Spinal cord (tissue), 10 donors: Measurements from ENCODE around the gene EPHB1. TPM values are rescaled to one million over a fixed set of nuclear protein-coding genes. Genes with fewer than 3 reads are reported as not detected.
A peak's percentile ranks its signal among the peaks of the same experiment; 100 is the strongest.

Experiments
- DNase-seq, 6 donors: peaks; one replicate each; pipeline versions ENCODE4 v3.0.0 to v3.0.0-alpha.2; 2013 to 2015; ENCODE audit warnings: low spot score in 6 of 6, low read depth in 4 of 6
- H3K27ac ChIP-seq: one replicate; pipeline ENCODE4 v1.5.1; 2013; ENCODE audit warnings: low read depth, low read length, control low read depth
- H3K27me3 ChIP-seq: one replicate; pipeline ENCODE4 v1.6.1; 2013; ENCODE audit warnings: low read length; ENCODE audit not compliant: control insufficient read depth, insufficient read depth
- H3K36me3 ChIP-seq: one replicate; pipeline ENCODE4 v1.6.1; 2013; ENCODE audit warnings: low read length; ENCODE audit not compliant: control insufficient read depth, insufficient read depth
- H3K4me1 ChIP-seq: one replicate; pipeline ENCODE4 v1.6.1; 2013; ENCODE audit warnings: low read length; ENCODE audit not compliant: control insufficient read depth, insufficient read depth
- H3K4me3 ChIP-seq: one replicate; pipeline ENCODE4 v1.5.1; 2013; ENCODE audit warnings: low read depth, low read length, control low read depth
- H3K9me3 ChIP-seq: one replicate; pipeline ENCODE4 v1.6.1; 2013; ENCODE audit warnings: low read length; ENCODE audit not compliant: control insufficient read depth, insufficient read depth
- WGBS: methylation state at CpG from one replicate; pipeline ENCODE4 v1.1.5; 2013; ENCODE audit warnings: missing lambda C conversion rate; ENCODE audit not compliant: insufficient coverage; 5-methylcytosine and 5-hydroxymethylcytosine counted together
- polyA plus RNA-seq, 2 donors: library from polyadenylated mRNA; unstranded; fragments of 120-200 nt; gene quantifications; one replicate each; pipeline ENCODE4 v1.2.1, GENCODE V29; 2013; ENCODE audit not compliant: insufficient read length in 2 of 2
- total RNA-seq, 2 donors: library from RNA; depleted of rRNA in 1 of 2; stranded (reverse); fragments of 120-200 nt in 1 of 2; fragments of >200 nt in 1 of 2; gene quantifications; one replicate each; pipeline versions ENCODE4 v1.2.3 to v1.2.4, GENCODE V29; 2013 to 2014
- donor health status: healthy.

Gene EPHB1
- total and polyA plus RNA-seq, 4 donors = 10.0 to 47.6 (median 22.8) TPM

GRCh38 chr3:135145581-135145980 is 350.5 kb downstream of the EPHB1 start:
- Histone ChIP-seq H3K27ac (no peak overlapping the region), H3K36me3 (no peaks in the 10 kb centered on the region), H3K4me1 (peaks cover 16% of the 10 kb centered on the region), H3K27me3 (no peaks in the 10 kb centered on the region), H3K4me3 (no peak overlapping the region), H3K9me3 (no peaks in the 10 kb centered on the region)
- WGBS = 88% methylated on average over 1 of the region's 3 CpGs
- DNase-seq = no peak

- H3K4me1 ChIP-seq = peaks cover 7% of the 10 kb centered on the region
- no peak overlapping the region for H3K27ac ChIP-seq
- no peak for DNase-seq
- H3K27me3 ChIP-seq = no peaks in the 10 kb centered on the region
- WGBS = 69% methylated on average over 1 of the region's 3 CpGs
- no peaks in the 10 kb centered on the region for H3K9me3 ChIP-seq
- H3K4me3 ChIP-seq = no peak overlapping the region
- H3K36me3 ChIP-seq = no peaks in the 10 kb centered on the region
These were observed 352.6 kb downstream of the EPHB1 start for GRCh38 chr3:135147657-135148056.

GRCh38 chr3:135148398-135149020 is 353.4 kb downstream of the EPHB1 start:
- Histone ChIP-seq H3K9me3 (no peaks in the 10 kb centered on the region), H3K36me3 (no peaks in the 10 kb centered on the region), H3K27ac (no peak overlapping the region), H3K4me3 (no peak overlapping the region), H3K4me1 (peaks cover 7% of the 10 kb centered on the region), H3K27me3 (no peaks in the 10 kb centered on the region)
- WGBS = 37% methylated on average over 4 of the region's 4 CpGs
- DNase-seq = peak in 3 of 6 donors; percentile 43 to 65 (median 56)

- Histone ChIP-seq H3K27me3 (no peaks in the 10 kb centered on the region), H3K27ac (no peak overlapping the region), H3K4me1 (peaks cover 7% of the 10 kb centered on the region), H3K4me3 (no peak overlapping the region), H3K36me3 (no peaks in the 10 kb centered on the region), H3K9me3 (no peaks in the 10 kb centered on the region)
- DNase-seq = no peak
- WGBS = 72% methylated on average over 11 of the region's 12 CpGs
These were observed 354.9 kb downstream of the EPHB1 start for GRCh38 chr3:135149707-135150681.

GRCh38 chr3:135154186-135154585 is 359.1 kb downstream of the EPHB1 start:
- DNase-seq = no peak
- WGBS = 93% methylated on average over 2 of the region's 2 CpGs
- Histone ChIP-seq H3K9me3 (no peaks in the 10 kb centered on the region), H3K4me1 (peaks cover 7% of the 10 kb centered on the region), H3K27ac (no peak overlapping the region), H3K27me3 (no peaks in the 10 kb centered on the region), H3K36me3 (no peaks in the 10 kb centered on the region), H3K4me3 (no peak overlapping the region)

- DNase-seq = no peak
- H3K4me3 ChIP-seq = no peak overlapping the region
- H3K9me3 ChIP-seq = no peaks in the 10 kb centered on the region
- no peaks in the 10 kb centered on the region for H3K27me3 ChIP-seq
- no peaks in the 10 kb centered on the region for H3K4me1 ChIP-seq
- H3K36me3 ChIP-seq = no peaks in the 10 kb centered on the region
- no peak overlapping the region for H3K27ac ChIP-seq
- 79% methylated on average over 1 of the region's 4 CpGs for WGBS
These were observed 360.2 kb downstream of the EPHB1 start for GRCh38 chr3:135155228-135155627.

- no peak overlapping the region for H3K27ac ChIP-seq
- DNase-seq = no peak
- no peaks in the 10 kb centered on the region for H3K27me3 ChIP-seq
- no peaks in the 10 kb centered on the region for H3K4me1 ChIP-seq
- H3K4me3 ChIP-seq = no peak overlapping the region
- 96% methylated on average over 4 of the region's 5 CpGs for WGBS
- H3K36me3 ChIP-seq = no peaks in the 10 kb centered on the region
- no peaks in the 10 kb centered on the region for H3K9me3 ChIP-seq
These were observed 360.7 kb downstream of the EPHB1 start for GRCh38 chr3:135155791-135156190.

- WGBS = 64% methylated on average over 3 of the region's 6 CpGs
These were observed 362.1 kb downstream of the EPHB1 start for GRCh38 chr3:135157045-135157740.

GRCh38 chr3:135158520-135158919 is 363.5 kb downstream of the EPHB1 start:
- Histone ChIP-seq H3K27me3 (no peaks in the 10 kb centered on the region), H3K4me1 (no peaks in the 10 kb centered on the region), H3K36me3 (peaks cover 3% of the 10 kb centered on the region), H3K4me3 (no peak overlapping the region), H3K27ac (no peak overlapping the region), H3K9me3 (no peaks in the 10 kb centered on the region)
- DNase-seq = no peak
- WGBS = 67% methylated on average over 2 of the region's 5 CpGs

More at GRCh38 chr3:135157045-135157740, 362.1 kb downstream of the EPHB1 start:
- no peak for DNase-seq
- no peaks in the 10 kb centered on the region for H3K4me1 ChIP-seq
- H3K36me3 ChIP-seq = peaks cover under 1% of the 10 kb centered on the region
- H3K27me3 ChIP-seq = no peaks in the 10 kb centered on the region
- H3K9me3 ChIP-seq = no peaks in the 10 kb centered on the region
- no peak overlapping the region for H3K4me3 ChIP-seq
- H3K27ac ChIP-seq = no peak overlapping the region
